ENCODE measurements around the gene STK40.

The STK40 gene

DNA sequence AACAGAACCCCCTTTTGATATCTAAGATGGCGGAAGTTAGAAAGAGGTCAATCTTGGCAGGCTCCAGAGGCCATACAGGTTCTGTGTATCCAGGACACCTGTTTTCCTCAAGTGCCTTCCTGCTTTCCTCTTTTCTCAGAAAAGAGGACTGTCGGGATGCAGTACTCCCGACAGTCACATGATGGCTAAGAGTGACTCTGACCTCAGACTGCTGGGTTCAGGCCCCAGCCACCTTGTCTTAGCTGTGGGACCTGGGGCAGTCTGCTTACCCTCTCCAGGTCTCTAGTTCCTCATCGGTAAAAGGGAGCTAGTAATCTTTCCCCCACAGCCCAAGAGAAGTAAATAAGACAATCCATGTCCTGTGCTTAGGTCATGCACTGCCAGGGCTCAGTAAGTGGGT is 29.9 kb downstream of the STK40 start:
- no peak overlapping the region for H3K27ac ChIP-seq (ENCODE audit: low read length)

DNA sequence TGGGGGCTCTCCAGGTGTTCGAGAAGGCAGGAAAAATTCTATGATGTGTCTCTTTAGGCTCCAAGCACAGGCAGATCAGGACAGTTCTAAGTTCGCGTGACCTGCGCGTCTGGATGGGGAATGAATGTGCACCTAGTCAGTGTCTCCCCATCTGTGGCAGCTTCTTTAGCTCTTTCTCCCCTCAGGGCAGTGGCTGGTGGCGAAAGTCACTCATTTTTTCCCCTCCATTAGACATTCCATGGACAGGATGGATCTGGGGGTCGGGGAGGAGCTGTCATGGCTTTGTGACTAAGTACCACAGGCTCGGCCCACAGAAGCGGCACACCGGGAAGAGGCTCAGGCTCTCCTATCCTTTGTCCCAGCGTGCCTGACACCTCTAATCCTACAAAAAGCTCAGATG is 31.2 kb downstream of the STK40 start:
- Histone ChIP-seq H3K79me2 (ENCODE audit: insufficient read depth, low read length) (no peaks in the 10 kb centered on the region), H3K27ac (ENCODE audit: low read length) (no peak overlapping the region), H3K9me3 (ENCODE audit: insufficient read depth, low read length, severe bottlenecking) (no peaks in the 10 kb centered on the region), H3K9ac (ENCODE audit: low read depth, low read length) (no peak overlapping the region), H2AFZ (ENCODE audit: low read depth, low read length) (no peak overlapping the region), H4K20me1 (ENCODE audit: insufficient read depth, low read length) (no peaks in the 10 kb centered on the region; the same call in 1 of the 2 replicates), H3K4me2 (ENCODE audit: insufficient read depth, low read length) (no peak overlapping the region), H3K4me1 (ENCODE audit: insufficient read depth, low read length) (no peaks in the 10 kb centered on the region), H3K36me3 (ENCODE audit: insufficient read depth, low read length) (peaks cover 62% of the 10 kb centered on the region), H3K27me3 (ENCODE audit: insufficient read depth, low read length, poor library complexity) (no peaks in the 10 kb centered on the region), H3K4me3 (ENCODE audit: low read depth in 1 of 2, low read length in 2 of 2) (no peak overlapping the region)
- TF ChIP-seq EZH2 (IDR thresholded peaks at IDR 0.05; ENCODE audit: borderline replicate concordance, low read depth, low read length, severe bottlenecking) = no peak
- TF ChIP-seq, protein P1, sequence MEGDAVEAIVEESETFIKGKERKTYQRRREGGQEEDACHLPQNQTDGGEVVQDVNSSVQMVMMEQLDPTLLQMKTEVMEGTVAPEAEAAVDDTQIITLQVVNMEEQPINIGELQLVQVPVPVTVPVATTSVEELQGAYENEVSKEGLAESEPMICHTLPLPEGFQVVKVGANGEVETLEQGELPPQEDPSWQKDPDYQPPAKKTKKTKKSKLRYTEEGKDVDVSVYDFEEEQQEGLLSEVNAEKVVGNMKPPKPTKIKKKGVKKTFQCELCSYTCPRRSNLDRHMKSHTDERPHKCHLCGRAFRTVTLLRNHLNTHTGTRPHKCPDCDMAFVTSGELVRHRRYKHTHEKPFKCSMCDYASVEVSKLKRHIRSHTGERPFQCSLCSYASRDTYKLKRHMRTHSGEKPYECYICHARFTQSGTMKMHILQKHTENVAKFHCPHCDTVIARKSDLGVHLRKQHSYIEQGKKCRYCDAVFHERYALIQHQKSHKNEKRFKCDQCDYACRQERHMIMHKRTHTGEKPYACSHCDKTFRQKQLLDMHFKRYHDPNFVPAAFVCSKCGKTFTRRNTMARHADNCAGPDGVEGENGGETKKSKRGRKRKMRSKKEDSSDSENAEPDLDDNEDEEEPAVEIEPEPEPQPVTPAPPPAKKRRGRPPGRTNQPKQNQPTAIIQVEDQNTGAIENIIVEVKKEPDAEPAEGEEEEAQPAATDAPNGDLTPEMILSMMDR (IDR thresholded peaks at IDR 0.05; ENCODE audit: borderline replicate concordance, extremely low read depth, low read length, poor library complexity, severe bottlenecking) = no peak
- DNase-seq (no peak), ATAC-seq (ENCODE audit: insufficient read depth, low read depth) (no peak)

More for the DNA sequence above, 29.9 kb downstream of the STK40 start:
- H3K4me3 ChIP-seq (ENCODE audit: low read depth in 1 of 2, low read length in 2 of 2) = no peak overlapping the region
- H3K9ac ChIP-seq (ENCODE audit: low read depth, low read length) = no peak overlapping the region
- H3K9me3 ChIP-seq (ENCODE audit: insufficient read depth, low read length, severe bottlenecking) = no peaks in the 10 kb centered on the region
- no peak overlapping the region for H2AFZ ChIP-seq (ENCODE audit: low read depth, low read length)
- ATAC-seq (ENCODE audit: insufficient read depth, low read depth) (no peak), DNase-seq (no peak)
- H4K20me1 ChIP-seq (ENCODE audit: insufficient read depth, low read length) = peaks cover 3% of the 10 kb centered on the region; the same call in 1 of the 2 replicates
- H3K79me2 ChIP-seq (ENCODE audit: insufficient read depth, low read length) = no peaks in the 10 kb centered on the region
- H3K4me2 ChIP-seq (ENCODE audit: insufficient read depth, low read length) = no peak overlapping the region
- no peaks in the 10 kb centered on the region for H3K4me1 ChIP-seq (ENCODE audit: insufficient read depth, low read length)
- H3K36me3 ChIP-seq (ENCODE audit: insufficient read depth, low read length) = peaks cover 67% of the 10 kb centered on the region
- no peaks in the 10 kb centered on the region for H3K27me3 ChIP-seq (ENCODE audit: insufficient read depth, low read length, poor library complexity)
- TF ChIP-seq, protein P1 (IDR thresholded peaks at IDR 0.05; ENCODE audit: borderline replicate concordance, extremely low read depth, low read length, poor library complexity, severe bottlenecking) = no peak
- no peak for TF ChIP-seq EZH2 (IDR thresholded peaks at IDR 0.05; ENCODE audit: borderline replicate concordance, low read depth, low read length, severe bottlenecking)

DNA sequence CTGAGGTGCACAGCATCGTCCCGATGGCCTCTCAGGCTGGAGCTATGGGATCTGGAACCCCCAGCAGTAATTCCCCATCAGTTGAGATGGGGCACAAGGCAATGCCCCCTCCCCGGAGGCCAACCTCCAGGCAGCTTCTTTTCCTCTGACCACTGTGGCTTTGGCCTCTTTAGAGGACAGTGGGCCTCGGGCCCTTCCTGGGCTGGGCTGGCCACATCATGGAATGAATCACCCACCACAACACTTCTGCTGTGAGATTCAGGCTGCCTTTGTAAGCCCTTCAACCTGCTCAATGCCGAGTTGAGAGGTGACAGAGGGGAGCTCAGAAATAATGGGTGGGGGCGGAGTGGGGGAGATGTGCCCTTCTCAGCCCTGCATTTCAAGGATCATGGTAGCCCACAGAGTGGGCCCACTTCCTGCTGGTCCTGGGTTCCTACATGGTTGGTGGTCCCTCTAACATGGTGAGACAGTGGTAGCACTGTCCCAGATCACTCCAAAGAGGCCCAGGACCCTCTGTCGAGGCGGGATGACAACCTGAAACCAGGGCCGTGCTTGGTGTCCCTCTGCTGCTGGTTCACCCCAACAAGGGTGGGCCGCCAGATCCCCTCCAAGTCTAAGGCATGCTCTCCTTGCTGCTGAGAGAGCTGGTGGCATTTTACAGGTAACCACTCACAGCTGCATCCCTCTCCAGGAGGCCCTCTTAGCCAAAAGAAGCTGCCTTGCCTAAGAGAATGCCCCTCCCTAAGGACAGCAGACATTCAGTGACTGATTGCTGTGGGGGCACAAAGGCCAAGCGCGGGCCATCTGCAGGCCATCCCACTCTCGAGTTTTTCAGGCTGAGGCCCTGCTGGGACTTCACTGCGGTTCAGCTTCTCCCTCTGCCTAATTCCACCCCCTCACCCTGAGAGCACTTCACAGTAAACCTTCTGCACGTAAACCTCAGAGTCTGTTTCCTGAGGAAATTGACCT is 32.5 kb downstream of the STK40 start:
- H3K36me3 ChIP-seq (ENCODE audit: insufficient read depth, low read length) = peaks cover 58% of the 10 kb centered on the region
- H3K4me1 ChIP-seq (ENCODE audit: insufficient read depth, low read length) = no peaks in the 10 kb centered on the region
- TF ChIP-seq EZH2 (IDR thresholded peaks at IDR 0.05; ENCODE audit: borderline replicate concordance, low read depth, low read length, severe bottlenecking) = no peak
- TF ChIP-seq, protein P1 (IDR thresholded peaks at IDR 0.05; ENCODE audit: borderline replicate concordance, extremely low read depth, low read length, poor library complexity, severe bottlenecking) = no peak
- no peaks in the 10 kb centered on the region for H3K27me3 ChIP-seq (ENCODE audit: insufficient read depth, low read length, poor library complexity)
- H3K4me3 ChIP-seq (ENCODE audit: low read depth in 1 of 2, low read length in 2 of 2) = no peak overlapping the region
- no peak overlapping the region for H3K27ac ChIP-seq (ENCODE audit: low read length)
- no peak for DNase-seq
- ATAC-seq (ENCODE audit: insufficient read depth, low read depth) = no peak
- H2AFZ ChIP-seq (ENCODE audit: low read depth, low read length) = no peak overlapping the region
- no peaks in the 10 kb centered on the region for H3K79me2 ChIP-seq (ENCODE audit: insufficient read depth, low read length)
- no peak overlapping the region for H3K4me2 ChIP-seq (ENCODE audit: insufficient read depth, low read length)
- H3K9ac ChIP-seq (ENCODE audit: low read depth, low read length) = no peak overlapping the region
- no peaks in the 10 kb centered on the region for H3K9me3 ChIP-seq (ENCODE audit: insufficient read depth, low read length, severe bottlenecking)
- H4K20me1 ChIP-seq (ENCODE audit: insufficient read depth, low read length) = no peaks in the 10 kb centered on the region; the same call in 1 of the 2 replicates
